Glutamatergic neuron (in vitro differentiated cells): ENCODE data around the gene GGCX. TPM values are rescaled to one million over a fixed set of nuclear protein-coding genes. Genes with fewer than 3 reads are reported as not detected.
A peak's percentile ranks its signal among the peaks of the same experiment; 100 is the strongest.

ENCODE experiments used
- DNase-seq: peaks from one replicate; pipeline ENCODE4 v3.0.0; 2022
- H3K27ac Mint-ChIP-seq: one replicate; pipeline ENCODE4 v1.8.0; 2020; ENCODE audit warnings: mild to moderate bottlenecking, mixed read lengths, inconsistent platforms; ENCODE audit not compliant: unreplicated experiment
- H3K27me3 Mint-ChIP-seq: one replicate; pipeline ENCODE4 v1.8.0; 2020; ENCODE audit warnings: mild to moderate bottlenecking, moderate library complexity, mixed read lengths, inconsistent platforms; ENCODE audit not compliant: unreplicated experiment
- H3K36me3 Mint-ChIP-seq: one replicate; pipeline ENCODE4 v1.8.0; 2020; ENCODE audit warnings: mild to moderate bottlenecking, mixed read lengths, inconsistent platforms; ENCODE audit not compliant: unreplicated experiment
- H3K4me1 Mint-ChIP-seq: one replicate; pipeline ENCODE4 v1.8.0; 2020; ENCODE audit warnings: mild to moderate bottlenecking, low read depth, mixed read lengths, inconsistent platforms; ENCODE audit not compliant: unreplicated experiment
- H3K4me3 Mint-ChIP-seq: one replicate; pipeline ENCODE4 v1.8.0; 2020; ENCODE audit warnings: mild to moderate bottlenecking, mixed read lengths, inconsistent platforms; ENCODE audit not compliant: unreplicated experiment
- H3K9me3 Mint-ChIP-seq: one replicate; pipeline ENCODE4 v1.8.0; 2020; ENCODE audit warnings: mild to moderate bottlenecking, moderate library complexity, mixed read lengths, inconsistent platforms; ENCODE audit not compliant: unreplicated experiment
- CTCF ChIP-seq: fragments of 200-600 bp; sonication (generic); IDR thresholded peaks from one replicate; pipeline ENCODE4 v1.5.0; 2021; ENCODE audit not compliant: partially characterized antibody, unreplicated experiment
- total RNA-seq: library from RNA; stranded (reverse); fragmentation: NEBNext Ultra II Directional; extraction: Animal tissue kit (Norgen Biotek cat#: 25700); gene quantifications from one replicate; pipeline ENCODE4 v1.2.1, GENCODE V29; 2021; ENCODE audit not compliant: unreplicated experiment

The GGCX gene
- total RNA-seq, 1 donor from 2014 or later: 49.6 TPM

- H3K27ac Mint-ChIP-seq: peak overlapping the region; percentile 76
- no peaks in the 10 kb centered on the region for H3K36me3 Mint-ChIP-seq
- no peak overlapping the region for H3K4me3 Mint-ChIP-seq
- DNase-seq: no peak
- H3K27me3 Mint-ChIP-seq: peaks cover 11% of the 10 kb centered on the region
- peaks cover 8% of the 10 kb centered on the region for H3K4me1 Mint-ChIP-seq
- no peak for TF ChIP-seq CTCF
- H3K9me3 Mint-ChIP-seq: peaks cover 2% of the 10 kb centered on the region
These were observed 57.2 kb downstream of the GGCX start for GRCh38 chr2:85503851-85504777.

- Mint-ChIP-seq H3K4me1 (peaks cover 8% of the 10 kb centered on the region), H3K27me3 (peaks cover 11% of the 10 kb centered on the region), H3K36me3 (no peaks in the 10 kb centered on the region), H3K4me3 (no peak overlapping the region), H3K27ac (no peak overlapping the region), H3K9me3 (peaks cover 2% of the 10 kb centered on the region)
- DNase-seq: no peak
- no peak for TF ChIP-seq CTCF
These were observed 58.0 kb downstream of the GGCX start for GRCh38 chr2:85503168-85503850.

- H3K36me3 Mint-ChIP-seq: no peaks in the 10 kb centered on the region
- H3K4me1 Mint-ChIP-seq: peaks cover 8% of the 10 kb centered on the region
- no peak overlapping the region for H3K27ac Mint-ChIP-seq
- no peak for DNase-seq
- H3K4me3 Mint-ChIP-seq: no peak overlapping the region
- no peak for TF ChIP-seq CTCF
- peaks cover 11% of the 10 kb centered on the region for H3K27me3 Mint-ChIP-seq
- peaks cover 2% of the 10 kb centered on the region for H3K9me3 Mint-ChIP-seq
These were observed 58.6 kb downstream of the GGCX start for GRCh38 chr2:85502720-85503119.

- Mint-ChIP-seq H3K27ac (no peak overlapping the region), H3K4me3 (no peak overlapping the region), H3K4me1 (peaks cover 8% of the 10 kb centered on the region), H3K36me3 (no peaks in the 10 kb centered on the region), H3K9me3 (peaks cover 2% of the 10 kb centered on the region), H3K27me3 (peaks cover 8% of the 10 kb centered on the region)
- no peak for DNase-seq
- no peak for TF ChIP-seq CTCF
These were observed 60.0 kb downstream of the GGCX start for GRCh38 chr2:85501248-85501647.
